ENCODE results near the gene TNFRSF4. TPM values are rescaled to one million over a fixed set of nuclear protein-coding genes. Genes with fewer than 3 reads are reported as not detected.

The TNFRSF4 gene
- total and polyA plus RNA-seq, 5 donors from 2014 or later, result 19.0 to 65.8 (median 33.9) TPM

GRCh38 chr1:1256956-1257871 lies 43.3 kb upstream of the TNFRSF4 start:
- H3K27me3 ChIP-seq (ENCODE audit: control insufficient read depth, insufficient read depth, low read length), result no peaks in the 10 kb centered on the region
- H3K36me3 ChIP-seq (ENCODE audit: control insufficient read depth, insufficient read depth, low read length), result peaks cover 43% of the 10 kb centered on the region
- Mint-ChIP-seq H3K27me3 (no peaks in the 10 kb centered on the region), H3K36me3 (peaks cover 15% of the 10 kb centered on the region), H3K4me1 (peaks cover 0 to 18% (median 4%) of the 10 kb centered on the region in 4 donors), H3K9me3 (no peaks in the 10 kb centered on the region), H3K4me3 (no peak overlapping the region), H3K27ac (no peak overlapping the region)
- no peak for ATAC-seq (ENCODE audit: low read depth in 2 of 2)
- H3K4me3 ChIP-seq (ENCODE audit: low read depth, low read length), result no peak overlapping the region
- no peak for DNase-seq
- no peaks in the 10 kb centered on the region for H3K4me1 ChIP-seq (ENCODE audit: control insufficient read depth, insufficient read depth, low read length, poor library complexity, severe bottlenecking)
- H3K27ac ChIP-seq (ENCODE audit: insufficient read depth, low read length, poor library complexity, severe bottlenecking), result no peak overlapping the region
- H3K9me3 ChIP-seq (ENCODE audit: control insufficient read depth in 2 of 2, low read length in 2 of 2), result no peaks in the 10 kb centered on the region

GRCh38 chr1:1255611-1256010 lies 41.7 kb upstream of the TNFRSF4 start:
- H3K4me3 Mint-ChIP-seq, result no peak overlapping the region
- no peaks in the 10 kb centered on the region for H3K27me3 Mint-ChIP-seq
- peaks cover 0 to 20% (median 8%) of the 10 kb centered on the region in 4 donors for H3K4me1 Mint-ChIP-seq
- Histone ChIP-seq H3K27ac (ENCODE audit: insufficient read depth, low read length, poor library complexity, severe bottlenecking) (no peak overlapping the region), H3K36me3 (ENCODE audit: control insufficient read depth, insufficient read depth, low read length) (peaks cover 34% of the 10 kb centered on the region), H3K9me3 (ENCODE audit: control insufficient read depth in 2 of 2, low read length in 2 of 2) (no peaks in the 10 kb centered on the region), H3K4me1 (ENCODE audit: control insufficient read depth, insufficient read depth, low read length, poor library complexity, severe bottlenecking) (peaks cover 9% of the 10 kb centered on the region), H3K4me3 (ENCODE audit: low read depth, low read length) (no peak overlapping the region), H3K27me3 (ENCODE audit: control insufficient read depth, insufficient read depth, low read length) (no peaks in the 10 kb centered on the region)
- H3K27ac Mint-ChIP-seq, result no peak overlapping the region
- no peak for DNase-seq
- peaks cover 10% of the 10 kb centered on the region for H3K36me3 Mint-ChIP-seq
- ATAC-seq (ENCODE audit: low read depth in 2 of 2), result no peak
- no peaks in the 10 kb centered on the region for H3K9me3 Mint-ChIP-seq

GRCh38 chr1:1255078-1255477 lies 41.1 kb upstream of the TNFRSF4 start:
- Histone ChIP-seq H3K27ac (ENCODE audit: insufficient read depth, low read length, poor library complexity, severe bottlenecking) (no peak overlapping the region), H3K36me3 (ENCODE audit: control insufficient read depth, insufficient read depth, low read length) (peaks cover 29% of the 10 kb centered on the region), H3K4me3 (ENCODE audit: low read depth, low read length) (no peak overlapping the region), H3K27me3 (ENCODE audit: control insufficient read depth, insufficient read depth, low read length) (no peaks in the 10 kb centered on the region), H3K9me3 (ENCODE audit: control insufficient read depth in 2 of 2, low read length in 2 of 2) (no peaks in the 10 kb centered on the region), H3K4me1 (ENCODE audit: control insufficient read depth, insufficient read depth, low read length, poor library complexity, severe bottlenecking) (peaks cover 14% of the 10 kb centered on the region)
- Mint-ChIP-seq H3K9me3 (no peaks in the 10 kb centered on the region), H3K27ac (no peak overlapping the region), H3K27me3 (no peaks in the 10 kb centered on the region), H3K4me1 (peaks cover 0 to 21% (median 9%) of the 10 kb centered on the region in 4 donors), H3K4me3 (no peak overlapping the region), H3K36me3 (peaks cover 10% of the 10 kb centered on the region)
- ATAC-seq (ENCODE audit: low read depth in 2 of 2) (no peak), DNase-seq (no peak)

- ATAC-seq (ENCODE audit: low read depth in 2 of 2), result no peak
- no peak overlapping the region for H3K27ac ChIP-seq (ENCODE audit: insufficient read depth, low read length, poor library complexity, severe bottlenecking)
- H3K4me3 ChIP-seq (ENCODE audit: low read depth, low read length), result no peak overlapping the region
- peaks cover 0 to 20% (median 9%) of the 10 kb centered on the region in 4 donors for H3K4me1 Mint-ChIP-seq
- no peak for DNase-seq
- peaks cover 16% of the 10 kb centered on the region for H3K4me1 ChIP-seq (ENCODE audit: control insufficient read depth, insufficient read depth, low read length, poor library complexity, severe bottlenecking)
- no peak overlapping the region for H3K4me3 Mint-ChIP-seq
- no peak overlapping the region for H3K27ac Mint-ChIP-seq
- no peaks in the 10 kb centered on the region for H3K9me3 Mint-ChIP-seq
- H3K9me3 ChIP-seq (ENCODE audit: control insufficient read depth in 2 of 2, low read length in 2 of 2), result no peaks in the 10 kb centered on the region
- H3K36me3 Mint-ChIP-seq, result peaks cover 10% of the 10 kb centered on the region
- peaks cover 25% of the 10 kb centered on the region for H3K36me3 ChIP-seq (ENCODE audit: control insufficient read depth, insufficient read depth, low read length)
- H3K27me3 Mint-ChIP-seq, result no peaks in the 10 kb centered on the region
- no peaks in the 10 kb centered on the region for H3K27me3 ChIP-seq (ENCODE audit: control insufficient read depth, insufficient read depth, low read length)
Observed at GRCh38 chr1:1254667-1254998, 40.7 kb upstream of the TNFRSF4 start.

- Histone ChIP-seq H3K4me3 (ENCODE audit: low read depth, low read length) (no peak overlapping the region), H3K4me1 (ENCODE audit: control insufficient read depth, insufficient read depth, low read length, poor library complexity, severe bottlenecking) (peaks cover 16% of the 10 kb centered on the region), H3K9me3 (ENCODE audit: control insufficient read depth in 2 of 2, low read length in 2 of 2) (no peaks in the 10 kb centered on the region), H3K27me3 (ENCODE audit: control insufficient read depth, insufficient read depth, low read length) (no peaks in the 10 kb centered on the region), H3K36me3 (ENCODE audit: control insufficient read depth, insufficient read depth, low read length) (peaks cover 23% of the 10 kb centered on the region), H3K27ac (ENCODE audit: insufficient read depth, low read length, poor library complexity, severe bottlenecking) (no peak overlapping the region)
- H3K27me3 Mint-ChIP-seq, result no peaks in the 10 kb centered on the region
- DNase-seq (no peak), ATAC-seq (ENCODE audit: low read depth in 2 of 2) (no peak)
- no peak overlapping the region for H3K4me3 Mint-ChIP-seq
- peaks cover 0 to 22% (median 9%) of the 10 kb centered on the region in 4 donors for H3K4me1 Mint-ChIP-seq
- H3K27ac Mint-ChIP-seq, result no peak overlapping the region
- no peaks in the 10 kb centered on the region for H3K9me3 Mint-ChIP-seq
- peaks cover 10% of the 10 kb centered on the region for H3K36me3 Mint-ChIP-seq
Observed at GRCh38 chr1:1253972-1254666, 40.2 kb upstream of the TNFRSF4 start.

- H3K4me1 Mint-ChIP-seq, result peaks cover 0 to 22% (median 9%) of the 10 kb centered on the region in 4 donors
- Histone ChIP-seq H3K4me3 (ENCODE audit: low read depth, low read length) (no peak overlapping the region), H3K36me3 (ENCODE audit: control insufficient read depth, insufficient read depth, low read length) (peaks cover 19% of the 10 kb centered on the region), H3K4me1 (ENCODE audit: control insufficient read depth, insufficient read depth, low read length, poor library complexity, severe bottlenecking) (peaks cover 16% of the 10 kb centered on the region), H3K9me3 (ENCODE audit: control insufficient read depth in 2 of 2, low read length in 2 of 2) (no peaks in the 10 kb centered on the region), H3K27me3 (ENCODE audit: control insufficient read depth, insufficient read depth, low read length) (no peaks in the 10 kb centered on the region), H3K27ac (ENCODE audit: insufficient read depth, low read length, poor library complexity, severe bottlenecking) (no peak overlapping the region)
- H3K9me3 Mint-ChIP-seq, result no peaks in the 10 kb centered on the region
- DNase-seq, result no peak
- ATAC-seq (ENCODE audit: low read depth in 2 of 2), result no peak
- H3K27me3 Mint-ChIP-seq, result no peaks in the 10 kb centered on the region
- H3K36me3 Mint-ChIP-seq, result peaks cover 10% of the 10 kb centered on the region
- H3K4me3 Mint-ChIP-seq, result no peak overlapping the region
- H3K27ac Mint-ChIP-seq, result no peak overlapping the region
Observed at GRCh38 chr1:1253314-1253713, 39.4 kb upstream of the TNFRSF4 start.

GRCh38 chr1:1250786-1251284 lies 36.9 kb upstream of the TNFRSF4 start:
- peak; percentile 61 to 88 (median 72) for DNase-seq
- Mint-ChIP-seq H3K27me3 (peaks cover 4% of the 10 kb centered on the region), H3K27ac (peak overlapping the region in 2 of 3 donors; percentile 66 to 85), H3K4me3 (peak overlapping the region in 3 of 4 donors; percentile 40 to 73 (median 64)), H3K9me3 (no peaks in the 10 kb centered on the region), H3K4me1 (peaks cover 0 to 22% (median 6%) of the 10 kb centered on the region in 4 donors), H3K36me3 (peaks cover 5% of the 10 kb centered on the region)
- Histone ChIP-seq H3K4me1 (ENCODE audit: control insufficient read depth, insufficient read depth, low read length, poor library complexity, severe bottlenecking) (peaks cover 19% of the 10 kb centered on the region), H3K9me3 (ENCODE audit: control insufficient read depth in 2 of 2, low read length in 2 of 2) (no peaks in the 10 kb centered on the region), H3K36me3 (ENCODE audit: control insufficient read depth, insufficient read depth, low read length) (peaks cover 12% of the 10 kb centered on the region), H3K27me3 (ENCODE audit: control insufficient read depth, insufficient read depth, low read length) (no peaks in the 10 kb centered on the region), H3K4me3 (ENCODE audit: low read depth, low read length) (no peak overlapping the region), H3K27ac (ENCODE audit: insufficient read depth, low read length, poor library complexity, severe bottlenecking) (peak overlapping the region; percentile 73)
- ATAC-seq (ENCODE audit: low read depth in 2 of 2), result peak; percentile 83 to 88
